MCF 10A (cell line): Measurements from ENCODE around the gene EXTL1. TPM values are rescaled to one million over a fixed set of nuclear protein-coding genes. Genes with fewer than 3 reads are reported as not detected.

Experiments
- BruUV-seq: library from RNA; stranded (reverse); fragments of 400-500 nt; replicated peaks from 2 replicates; lab custom pipeline; 2021; lab: Mats Ljungman, UMichigan
- CTCF ChIA-PET: fragments of 300-600 bp; sonication (Branson Sonifier 250); formaldehyde crosslinking; extraction: SDS; loops from one replicate; lab custom pipeline; 2021; ENCODE audit warnings: antibody characterized with exemption, inconsistent platforms; lab: Yijun Ruan, JAX
- POLR2A ChIA-PET: fragments of 300-600, 350-650 bp; sonication (Branson Sonifier 250); formaldehyde crosslinking; extraction: SDS; loops from one replicate; lab custom pipeline; 2020; ENCODE audit warnings: antibody characterized with exemption, inconsistent platforms; lab: Yijun Ruan, JAX
- DNase-seq: peaks from one replicate; pipeline ENCODE4 v3.0.0-alpha.2; 2018; ENCODE audit not compliant: unreplicated experiment
- H3K27ac Mint-ChIP-seq: one replicate; pipeline ENCODE4 v1.8.0; 2022; ENCODE audit warnings: mild to moderate bottlenecking, low read depth, mixed read lengths; ENCODE audit not compliant: unreplicated experiment
- H3K27me3 Mint-ChIP-seq: one replicate; pipeline ENCODE4 v1.8.0; 2022; ENCODE audit warnings: mixed read lengths; ENCODE audit not compliant: insufficient read depth, unreplicated experiment
- H3K36me3 Mint-ChIP-seq: one replicate; pipeline ENCODE4 v1.8.0; 2022; ENCODE audit warnings: mild to moderate bottlenecking, moderate library complexity, mixed read lengths; ENCODE audit not compliant: insufficient read depth, unreplicated experiment
- H3K4me1 Mint-ChIP-seq: one replicate; pipeline ENCODE4 v1.8.0; 2022; ENCODE audit warnings: mixed read lengths; ENCODE audit not compliant: insufficient read depth, unreplicated experiment
- H3K4me3 Mint-ChIP-seq: one replicate; pipeline ENCODE4 v1.8.0; 2022; ENCODE audit warnings: mild to moderate bottlenecking, moderate library complexity, mixed read lengths; ENCODE audit not compliant: unreplicated experiment
- H3K9me3 Mint-ChIP-seq: one replicate; pipeline ENCODE4 v1.8.0; 2022; ENCODE audit warnings: mixed read lengths; ENCODE audit not compliant: unreplicated experiment
- intact Hi-C: fragments of 100-400 bp; cut with micrococcal nuclease; formaldehyde crosslinking; loops from 2 replicates; pipeline ENCODE4 v1.14.1; 2022
- total RNA-seq: library from RNA; stranded (reverse); gene quantifications from 2 replicates; pipeline ENCODE4 v1.2.3, GENCODE V29; 2022
- TF ChIP-seq, protein P1 (sequence below): fragments of 200-600 bp; IDR thresholded peaks from one replicate; pipeline ENCODE4 v1.8.0; 2022; ENCODE audit warnings: antibody characterized with exemption, mild to moderate bottlenecking; ENCODE audit not compliant: unreplicated experiment

EXTL1 gene
- total RNA-seq, 1 experiment from 2014 or later: not detected

DNA sequence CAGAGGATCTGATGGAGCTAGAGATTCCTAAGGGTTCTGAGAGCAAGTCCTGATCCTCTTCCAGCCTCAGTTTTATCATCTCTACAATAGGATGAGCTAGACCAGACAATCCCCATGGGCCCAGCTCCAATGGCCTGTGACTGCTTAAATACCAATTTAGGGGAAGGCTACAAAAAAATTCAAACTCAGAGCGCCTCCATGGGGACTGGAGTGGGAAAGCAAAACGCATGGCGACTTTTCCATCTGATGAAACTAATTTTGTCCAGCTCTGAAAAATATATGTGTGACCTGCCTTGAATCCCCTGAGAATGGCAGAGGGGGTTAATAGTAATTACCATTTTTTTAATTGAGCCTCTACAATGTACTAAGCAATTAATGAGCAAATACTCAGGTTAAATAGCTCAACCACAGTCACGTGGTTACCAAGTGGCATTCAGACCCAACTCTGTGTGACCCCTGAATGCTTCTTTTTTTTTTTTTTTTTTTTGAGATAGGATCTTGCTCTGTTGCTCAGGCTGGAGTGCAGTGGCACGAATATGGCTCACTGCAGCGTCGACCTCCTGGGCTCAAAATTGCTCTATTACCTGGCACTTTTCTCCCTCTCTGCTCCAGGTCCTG lies 8.4 kb downstream of the EXTL1 start:
- TF ChIP-seq, protein P1, sequence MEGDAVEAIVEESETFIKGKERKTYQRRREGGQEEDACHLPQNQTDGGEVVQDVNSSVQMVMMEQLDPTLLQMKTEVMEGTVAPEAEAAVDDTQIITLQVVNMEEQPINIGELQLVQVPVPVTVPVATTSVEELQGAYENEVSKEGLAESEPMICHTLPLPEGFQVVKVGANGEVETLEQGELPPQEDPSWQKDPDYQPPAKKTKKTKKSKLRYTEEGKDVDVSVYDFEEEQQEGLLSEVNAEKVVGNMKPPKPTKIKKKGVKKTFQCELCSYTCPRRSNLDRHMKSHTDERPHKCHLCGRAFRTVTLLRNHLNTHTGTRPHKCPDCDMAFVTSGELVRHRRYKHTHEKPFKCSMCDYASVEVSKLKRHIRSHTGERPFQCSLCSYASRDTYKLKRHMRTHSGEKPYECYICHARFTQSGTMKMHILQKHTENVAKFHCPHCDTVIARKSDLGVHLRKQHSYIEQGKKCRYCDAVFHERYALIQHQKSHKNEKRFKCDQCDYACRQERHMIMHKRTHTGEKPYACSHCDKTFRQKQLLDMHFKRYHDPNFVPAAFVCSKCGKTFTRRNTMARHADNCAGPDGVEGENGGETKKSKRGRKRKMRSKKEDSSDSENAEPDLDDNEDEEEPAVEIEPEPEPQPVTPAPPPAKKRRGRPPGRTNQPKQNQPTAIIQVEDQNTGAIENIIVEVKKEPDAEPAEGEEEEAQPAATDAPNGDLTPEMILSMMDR: no peak
- BruUV-seq: no TSS peak
- Mint-ChIP-seq H3K27me3 (no peaks in the 10 kb centered on the region), H3K4me3 (no peak overlapping the region), H3K36me3 (no peaks in the 10 kb centered on the region), H3K9me3 (no peaks in the 10 kb centered on the region), H3K4me1 (no peaks in the 10 kb centered on the region), H3K27ac (no peak overlapping the region)
- ChIA-PET CTCF (interaction anchor here (0.6 kb wide), 1 partner anchor 70 kb away, joined by 4 read pairs; no protein-coding TSS in a partner anchor), POLR2A (interaction anchor here (0.6 to 0.8 kb wide), 2 partner anchors 191 to 1460 kb away, joined by 3 read pairs; partner anchors contain the start of gene WASF2)
- intact Hi-C loops: no loop called here
- DNase-seq: peak; percentile 10

DNA sequence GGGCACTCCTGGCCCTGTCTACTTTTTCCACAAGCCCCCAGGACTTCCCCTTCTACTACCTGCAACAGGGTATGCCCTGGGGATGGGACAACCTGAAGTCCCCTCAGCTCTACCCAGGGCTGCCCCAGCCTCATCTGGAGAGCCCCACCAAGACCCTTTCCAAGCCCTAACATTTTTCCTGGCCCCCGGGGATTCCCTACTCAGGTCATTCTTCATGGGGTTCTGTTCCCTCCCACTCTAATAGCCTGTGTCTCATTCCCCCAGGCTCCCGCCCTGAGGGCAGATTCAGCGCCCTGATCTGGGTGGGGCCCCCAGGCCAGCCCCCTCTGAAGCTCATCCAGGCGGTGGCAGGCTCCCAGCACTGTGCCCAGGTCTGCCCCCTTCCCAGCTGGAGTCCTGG lies 9.6 kb downstream of the EXTL1 start:
- no peaks in the 10 kb centered on the region for H3K36me3 Mint-ChIP-seq
- intact Hi-C loops: no loop called here
- TF ChIP-seq, protein P1: no peak
- no TSS peak for BruUV-seq
- no peaks in the 10 kb centered on the region for H3K27me3 Mint-ChIP-seq
- ChIA-PET POLR2A (no interaction called here), CTCF (no interaction called here)
- peaks cover 5% of the 10 kb centered on the region for H3K4me1 Mint-ChIP-seq
- no peak overlapping the region for H3K27ac Mint-ChIP-seq
- no peaks in the 10 kb centered on the region for H3K9me3 Mint-ChIP-seq
- no peak overlapping the region for H3K4me3 Mint-ChIP-seq
- DNase-seq: no peak

DNA sequence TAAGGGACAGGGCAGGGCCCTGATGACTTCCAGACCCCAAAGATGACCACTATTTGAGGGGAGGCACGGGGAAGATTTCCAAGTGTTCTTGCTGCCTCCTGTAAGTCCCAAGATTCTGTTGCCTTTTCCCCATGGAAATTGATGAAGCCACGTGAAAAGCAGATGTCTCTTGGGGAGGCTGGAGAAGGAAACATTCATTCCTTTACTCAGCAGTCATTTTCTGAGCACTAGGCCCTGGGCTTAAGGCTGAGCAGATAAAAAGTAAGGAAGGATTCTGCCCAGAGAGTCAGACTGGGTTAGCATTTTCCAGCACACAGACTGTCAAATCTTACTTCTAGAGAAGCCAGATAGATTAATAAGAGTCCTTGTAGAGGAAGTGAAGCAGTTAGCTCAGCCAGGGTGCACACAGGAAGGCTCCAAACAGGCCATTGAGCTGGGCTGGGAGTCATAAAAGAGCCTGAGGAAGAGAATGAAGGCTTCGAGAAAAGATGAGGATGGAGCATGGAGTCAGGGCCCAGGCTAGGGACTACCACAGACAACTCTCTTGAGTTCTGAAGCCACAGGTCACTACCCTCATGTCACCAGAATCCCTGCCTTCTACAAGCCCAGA lies 10.1 kb downstream of the EXTL1 start:
- DNase-seq: no peak
- intact Hi-C loops: no loop called here
- Mint-ChIP-seq H3K4me3 (no peak overlapping the region), H3K9me3 (no peaks in the 10 kb centered on the region), H3K4me1 (peaks cover 10% of the 10 kb centered on the region), H3K27me3 (no peaks in the 10 kb centered on the region), H3K36me3 (no peaks in the 10 kb centered on the region), H3K27ac (no peak overlapping the region)
- ChIA-PET POLR2A (no interaction called here), CTCF (interaction anchor here (0.6 to 1.3 kb wide), 2 partner anchors 71 to 221 kb away, joined by 3 read pairs; no protein-coding TSS in a partner anchor)
- TF ChIP-seq, protein P1: no peak
- no TSS peak for BruUV-seq

DNA sequence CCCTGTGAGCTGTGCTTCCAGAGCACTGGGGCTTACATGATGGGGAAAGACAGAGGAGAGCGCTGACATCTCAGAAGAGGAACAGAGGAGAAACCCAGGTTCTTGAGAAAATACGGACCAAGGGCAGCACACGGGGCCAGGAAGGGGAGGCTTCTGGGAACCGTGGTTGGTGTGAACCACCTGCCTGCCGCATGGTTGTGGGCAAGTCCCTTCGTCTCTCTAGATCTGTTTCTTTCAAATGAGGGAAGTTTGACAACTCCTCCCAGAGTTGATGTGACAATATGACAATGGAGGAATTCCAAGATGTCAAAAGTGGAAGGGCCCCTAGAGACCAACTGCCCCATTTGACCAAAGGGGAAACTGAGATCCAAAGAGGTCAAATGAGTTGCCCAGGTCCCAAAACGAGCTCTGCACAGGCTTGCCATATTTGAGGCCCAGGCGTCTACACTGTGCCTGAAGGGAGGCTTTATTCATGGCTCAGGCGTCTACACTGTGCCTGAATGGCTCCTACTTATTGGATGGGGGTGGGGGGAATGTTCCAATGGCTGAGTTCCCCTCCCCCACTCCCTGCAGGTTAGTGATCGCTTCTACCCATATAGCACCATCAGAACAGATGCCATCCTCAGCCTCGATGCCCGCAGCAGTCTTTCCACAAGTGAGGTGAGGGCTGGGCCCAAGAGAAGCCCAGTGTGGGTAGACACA lies 11.2 kb downstream of the EXTL1 start:
- Mint-ChIP-seq H3K27me3 (no peaks in the 10 kb centered on the region), H3K4me3 (no peak overlapping the region), H3K4me1 (peaks cover 11% of the 10 kb centered on the region), H3K9me3 (no peaks in the 10 kb centered on the region), H3K36me3 (no peaks in the 10 kb centered on the region), H3K27ac (no peak overlapping the region)
- BruUV-seq: no TSS peak
- DNase-seq: no peak
- ChIA-PET CTCF (interaction anchor here (0.7 to 1.3 kb wide), 3 partner anchors 8 to 201 kb away, joined by 3 read pairs; partner anchors contain the start of gene CEP85), POLR2A (no interaction called here)
- TF ChIP-seq, protein P1: no peak
- intact Hi-C loops: no loop called here
